Osteoblast (primary cell): ENCODE measurements around the gene HSD11B1. TPM values are rescaled to one million over a fixed set of nuclear protein-coding genes. Genes with fewer than 3 reads are reported as not detected.

Source experiments
- DNase-seq: peaks from one replicate; pipeline ENCODE4 v3.0.0; 2011; ENCODE audit warnings: low spot score, mixed read lengths; ENCODE audit not compliant: insufficient read length; ENCODE audit errors: missing footprints
- H2AFZ ChIP-seq: 2 replicates; pipeline ENCODE4 v1.6.0; 2011; ENCODE audit warnings: mild to moderate bottlenecking, low read length
- H3K27ac ChIP-seq: 2 replicates; pipeline ENCODE4 v1.5.1; 2011; ENCODE audit warnings: mild to moderate bottlenecking, low read depth, low read length, moderate library complexity
- H3K27me3 ChIP-seq: 2 replicates; pipeline ENCODE4 v1.6.0; 2012; ENCODE audit warnings: mild to moderate bottlenecking, control low read depth, inconsistent platforms, low read length, moderate library complexity; ENCODE audit not compliant: insufficient read depth
- H3K36me3 ChIP-seq: 2 replicates; pipeline ENCODE4 v1.5.1; 2011; ENCODE audit warnings: mild to moderate bottlenecking, low read length, control low read depth, moderate library complexity; ENCODE audit not compliant: insufficient read depth
- H3K4me1 ChIP-seq: 2 replicates; pipeline ENCODE4 v1.5.1; 2011; ENCODE audit warnings: mild to moderate bottlenecking, low read length, control low read depth, moderate library complexity; ENCODE audit not compliant: insufficient read depth
- H3K4me2 ChIP-seq: 2 replicates; pipeline ENCODE4 v1.6.0; 2011; ENCODE audit warnings: mild to moderate bottlenecking, low read length; ENCODE audit not compliant: insufficient read depth
- H3K4me3 ChIP-seq: fragments of 200-600 bp; sonication (generic); 3 replicates; pipeline ENCODE4 v1.5.1; 2012; ENCODE audit warnings: mild to moderate bottlenecking, low read length, inconsistent platforms; ENCODE audit not compliant: insufficient read depth
- H3K79me2 ChIP-seq: 2 replicates; pipeline ENCODE4 v1.6.0; 2012; ENCODE audit warnings: mild to moderate bottlenecking, low read length, control low read depth, inconsistent platforms; ENCODE audit not compliant: insufficient read depth
- H3K9me3 ChIP-seq: 2 replicates; pipeline ENCODE4 v1.5.1; 2011; ENCODE audit warnings: low read depth, low read length, control low read depth
- H4K20me1 ChIP-seq: 2 replicates; pipeline ENCODE4 v1.6.0; 2012; ENCODE audit warnings: mild to moderate bottlenecking, low read length, control low read depth; ENCODE audit not compliant: insufficient read depth
- total RNA-seq: library from RNA; depleted of rRNA; stranded (reverse); fragments of >200 nt; gene quantifications from 2 replicates; pipeline ENCODE4 v1.2.3, GENCODE V29; 2012
- TF ChIP-seq, protein P1 (sequence below): IDR thresholded peaks from 2 replicates; pipeline ENCODE4 v1.5.1; 2011; ENCODE audit warnings: mild to moderate bottlenecking, low read depth, low read length, moderate library complexity; ENCODE audit errors: extremely low read depth

Gene HSD11B1
- total RNA-seq = 0.88 and 1.8 TPM in 2 replicates

DNA sequence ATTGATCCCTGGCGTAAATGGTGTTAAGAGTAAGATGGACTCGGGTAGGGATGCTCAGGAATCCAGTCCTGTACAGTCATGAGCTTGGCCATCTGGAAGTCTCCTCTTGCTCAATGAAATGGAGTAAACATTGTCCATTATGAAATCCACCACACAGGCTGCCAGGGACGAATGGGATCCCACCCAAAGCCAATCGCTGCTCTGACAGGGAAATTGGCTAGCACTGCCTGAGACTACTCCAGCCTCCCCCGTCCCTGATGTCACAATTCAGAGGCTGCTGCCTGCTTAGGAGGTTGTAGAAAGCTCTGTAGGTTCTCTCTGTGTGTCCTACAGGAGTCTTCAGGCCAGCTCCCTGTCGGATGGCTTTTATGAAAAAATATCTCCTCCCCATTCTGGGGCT, at the start of gene HSD11B1:
Gene HSD11B1 (plus strand): TSS at position 263 of the 400 bp plus-strand sequence. CDS start 97 bp downstream, at position 360.
- Histone ChIP-seq H4K20me1 (no peaks in the 10 kb centered on the region), H3K4me1 (peaks cover 5% of the 10 kb centered on the region), H3K9me3 (no peaks in the 10 kb centered on the region), H3K4me2 (peak within 1 kb of the TSS; percentile 13), H3K36me3 (no peaks in the 10 kb centered on the region), H3K27me3 (no peaks in the 10 kb centered on the region), H3K27ac (no peak within 1 kb of the TSS), H3K79me2 (no peaks in the 10 kb centered on the region), H3K4me3 (no peak within 1 kb of the TSS), H2AFZ (no peak within 1 kb of the TSS)
- TF ChIP-seq, protein P1, sequence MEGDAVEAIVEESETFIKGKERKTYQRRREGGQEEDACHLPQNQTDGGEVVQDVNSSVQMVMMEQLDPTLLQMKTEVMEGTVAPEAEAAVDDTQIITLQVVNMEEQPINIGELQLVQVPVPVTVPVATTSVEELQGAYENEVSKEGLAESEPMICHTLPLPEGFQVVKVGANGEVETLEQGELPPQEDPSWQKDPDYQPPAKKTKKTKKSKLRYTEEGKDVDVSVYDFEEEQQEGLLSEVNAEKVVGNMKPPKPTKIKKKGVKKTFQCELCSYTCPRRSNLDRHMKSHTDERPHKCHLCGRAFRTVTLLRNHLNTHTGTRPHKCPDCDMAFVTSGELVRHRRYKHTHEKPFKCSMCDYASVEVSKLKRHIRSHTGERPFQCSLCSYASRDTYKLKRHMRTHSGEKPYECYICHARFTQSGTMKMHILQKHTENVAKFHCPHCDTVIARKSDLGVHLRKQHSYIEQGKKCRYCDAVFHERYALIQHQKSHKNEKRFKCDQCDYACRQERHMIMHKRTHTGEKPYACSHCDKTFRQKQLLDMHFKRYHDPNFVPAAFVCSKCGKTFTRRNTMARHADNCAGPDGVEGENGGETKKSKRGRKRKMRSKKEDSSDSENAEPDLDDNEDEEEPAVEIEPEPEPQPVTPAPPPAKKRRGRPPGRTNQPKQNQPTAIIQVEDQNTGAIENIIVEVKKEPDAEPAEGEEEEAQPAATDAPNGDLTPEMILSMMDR = no peak
- no peak for DNase-seq

DNA sequence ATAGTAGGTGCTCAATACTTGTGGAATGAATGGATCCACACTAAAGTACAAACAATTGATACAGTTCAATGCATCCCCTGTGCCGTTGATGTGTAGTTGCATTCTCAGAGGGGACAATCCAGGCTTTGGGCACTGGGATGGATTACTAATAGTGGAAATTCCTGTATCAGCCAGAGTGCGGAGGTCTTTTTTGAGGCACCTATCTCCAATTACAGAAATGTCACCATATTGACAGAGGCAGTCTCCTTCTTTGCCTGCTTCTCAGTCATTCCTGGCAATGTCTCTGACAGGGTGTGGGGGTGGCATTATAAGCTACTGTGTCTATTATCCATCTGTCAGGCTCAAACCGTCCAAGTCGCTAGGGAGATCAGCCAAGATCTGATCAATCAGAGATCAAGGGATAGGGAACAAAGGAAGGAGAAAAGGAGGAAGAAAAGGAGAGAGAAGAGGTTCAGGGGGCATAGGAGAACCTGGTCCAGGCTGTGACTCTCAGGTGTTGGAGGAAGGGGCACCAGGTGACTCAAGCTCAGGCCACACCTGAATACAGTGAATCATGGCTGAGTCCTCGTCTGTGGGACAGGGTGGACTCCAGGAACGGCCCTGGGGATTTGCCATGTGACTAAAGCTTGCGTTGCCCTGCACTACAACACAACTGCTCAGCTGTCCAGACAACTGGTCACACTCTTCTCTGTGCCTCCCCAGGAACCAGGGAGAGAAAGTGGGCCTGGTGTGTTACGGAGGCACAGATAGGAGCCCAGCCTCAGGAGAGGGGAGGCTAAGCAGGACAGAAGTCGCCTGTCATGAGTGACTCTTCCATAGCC, 49.0 kb upstream of the HSD11B1 start:
- Histone ChIP-seq H3K4me2 (no peak overlapping the region), H3K27ac (no peak overlapping the region), H3K4me1 (peaks cover 24% of the 10 kb centered on the region), H3K36me3 (no peaks in the 10 kb centered on the region), H3K27me3 (no peaks in the 10 kb centered on the region), H3K9me3 (no peaks in the 10 kb centered on the region), H3K4me3 (no peak overlapping the region), H3K79me2 (no peaks in the 10 kb centered on the region), H2AFZ (no peak overlapping the region), H4K20me1 (no peaks in the 10 kb centered on the region)
- no peak for DNase-seq
- TF ChIP-seq, protein P1 = no peak

DNA sequence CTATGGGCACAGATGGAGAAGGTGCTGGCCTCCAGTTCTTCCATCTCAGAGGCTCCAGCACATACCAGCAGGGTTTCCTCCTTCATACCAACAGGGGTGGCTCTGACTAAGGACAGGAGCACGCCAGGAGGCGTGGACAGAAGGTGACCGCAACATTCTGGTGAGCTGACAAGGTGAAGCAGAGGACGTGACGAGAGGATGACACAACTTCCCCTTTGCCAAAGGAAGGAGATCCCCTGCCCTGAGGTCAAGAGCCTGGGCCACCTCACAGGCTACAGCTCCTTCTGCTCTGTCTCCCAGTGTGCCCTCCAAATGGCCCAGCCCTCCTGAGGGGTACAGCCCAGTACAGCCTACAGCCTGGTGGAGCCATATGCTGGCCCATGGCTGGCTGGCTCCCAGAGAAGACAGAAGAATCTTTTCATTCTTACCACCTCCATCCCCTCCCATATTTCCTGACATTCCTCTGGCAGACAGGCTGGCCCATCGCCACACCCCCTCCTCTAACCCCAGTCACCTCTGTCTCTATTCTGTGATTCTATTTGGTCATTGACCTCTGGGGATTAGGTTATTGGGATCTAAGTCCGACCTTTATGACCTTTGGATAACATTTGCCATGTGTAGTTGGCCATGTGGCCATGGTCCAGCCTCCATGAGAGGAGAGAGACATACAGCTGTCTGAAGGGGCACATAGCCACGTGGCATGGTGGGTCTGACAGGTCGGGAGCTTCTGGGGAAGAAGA, 47.3 kb upstream of the HSD11B1 start:
- H3K27ac ChIP-seq = peak overlapping the region; percentile 43

More for the DNA sequence above, 47.3 kb upstream of the HSD11B1 start:
- Histone ChIP-seq H3K36me3 (no peaks in the 10 kb centered on the region), H3K4me2 (no peak overlapping the region), H3K4me3 (no peak overlapping the region), H3K4me1 (peaks cover 15% of the 10 kb centered on the region), H3K27me3 (no peaks in the 10 kb centered on the region), H4K20me1 (no peaks in the 10 kb centered on the region), H3K79me2 (no peaks in the 10 kb centered on the region), H3K9me3 (no peaks in the 10 kb centered on the region), H2AFZ (no peak overlapping the region)
- DNase-seq = no peak
- TF ChIP-seq, protein P1 = no peak
